Head of caudate nucleus (tissue), 42 donors: ENCODE results near the gene RGL2.
"Not testable (repeated sequence)": the region's sequence is repeated elsewhere in the genome, so short reads cannot be mapped to it uniquely, and the experiment has no call there.

Source experiments
- DNase-seq, 42 donors: peaks; one replicate each; pipeline versions ENCODE4 v3.0.0 to v3.0.0-alpha.2; 2020 to 2021; ENCODE audit warnings: mixed read lengths in 7 of 42
- intact Hi-C: fragments of 100-400 bp; cut with DNase I; formaldehyde crosslinking; loops from one replicate; pipeline ENCODE4 v1.15.0; 2022

RGL2 gene

DNA sequence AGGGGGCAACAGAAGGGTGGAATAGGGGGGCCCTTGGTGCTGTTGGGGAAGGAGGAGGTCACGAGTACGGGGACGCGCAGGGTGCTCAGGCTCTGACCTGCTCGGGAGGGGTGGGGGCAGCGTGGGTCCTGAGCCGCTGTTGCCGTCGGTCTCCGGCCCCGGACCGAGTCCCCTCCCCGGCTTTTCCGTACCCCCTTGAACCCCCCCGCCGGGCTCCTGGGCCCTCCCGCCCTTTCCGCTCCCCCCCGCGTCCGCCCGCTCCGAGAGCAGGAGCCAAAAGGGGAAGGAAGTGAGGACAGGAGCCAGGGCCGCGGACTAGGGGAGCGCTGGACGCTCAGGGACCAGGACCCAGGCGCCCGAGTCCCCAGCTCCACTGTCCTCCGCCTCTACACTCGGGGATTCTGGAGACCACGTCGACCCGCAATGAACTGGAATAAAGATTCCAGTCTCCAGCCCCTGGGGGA is at the start of gene RGL2:
TSS of gene RGL2 (minus strand) at position 170 of the 464 bp plus-strand sequence. CDS start 332 bp downstream, outside the sequence.
- peak; percentile 56 to 90 (median 83) for DNase-seq
- intact Hi-C loops: loop anchor here (1.0 to 10.0 kb wide), 2 partner anchors 10 to 116 kb away; partner anchors contain the start of genes CUTA, PFDN6, PHF1 and WDR46

DNA sequence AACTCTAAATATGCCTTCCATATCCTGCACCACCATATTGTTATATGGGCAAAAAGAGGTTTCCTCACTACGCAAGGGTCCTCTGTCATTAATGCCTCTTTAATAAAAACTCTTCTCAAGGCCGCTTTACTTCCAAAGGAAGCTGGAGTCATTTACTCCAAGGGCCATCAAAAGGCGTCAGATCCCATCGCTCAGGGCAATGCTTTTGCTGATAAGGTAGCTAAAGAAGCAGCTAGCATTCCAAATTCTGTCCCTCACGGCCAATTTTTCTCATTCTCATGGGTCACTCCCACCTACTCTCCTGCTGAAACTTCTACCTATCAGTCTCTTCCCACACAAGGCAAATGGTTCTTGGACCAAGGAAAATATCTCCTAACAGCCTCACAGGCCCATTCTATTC is 49.1 kb upstream of the RGL2 start:
- no peak for DNase-seq
- intact Hi-C loops: no loop called here

DNA sequence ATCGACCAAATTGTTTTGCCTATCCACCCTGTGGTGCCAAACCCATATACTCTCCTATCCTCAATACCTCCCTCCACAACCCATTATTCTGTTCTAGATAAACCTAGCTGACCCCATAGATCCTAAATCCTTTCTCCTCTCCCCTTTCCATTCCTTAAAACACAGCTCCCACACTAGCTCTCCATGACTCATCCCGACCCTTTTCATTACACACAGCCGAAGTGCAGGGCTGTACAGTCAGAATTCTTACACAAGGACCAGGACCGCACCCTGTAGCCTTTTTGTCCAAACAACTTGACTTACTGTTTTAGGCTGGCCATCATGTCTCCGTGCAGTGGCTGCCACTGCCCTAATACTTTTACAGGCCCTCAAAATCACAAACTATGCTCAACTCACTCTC is 48.2 kb upstream of the RGL2 start:
- intact Hi-C loops, DNase-seq: not testable (repeated sequence)

DNA sequence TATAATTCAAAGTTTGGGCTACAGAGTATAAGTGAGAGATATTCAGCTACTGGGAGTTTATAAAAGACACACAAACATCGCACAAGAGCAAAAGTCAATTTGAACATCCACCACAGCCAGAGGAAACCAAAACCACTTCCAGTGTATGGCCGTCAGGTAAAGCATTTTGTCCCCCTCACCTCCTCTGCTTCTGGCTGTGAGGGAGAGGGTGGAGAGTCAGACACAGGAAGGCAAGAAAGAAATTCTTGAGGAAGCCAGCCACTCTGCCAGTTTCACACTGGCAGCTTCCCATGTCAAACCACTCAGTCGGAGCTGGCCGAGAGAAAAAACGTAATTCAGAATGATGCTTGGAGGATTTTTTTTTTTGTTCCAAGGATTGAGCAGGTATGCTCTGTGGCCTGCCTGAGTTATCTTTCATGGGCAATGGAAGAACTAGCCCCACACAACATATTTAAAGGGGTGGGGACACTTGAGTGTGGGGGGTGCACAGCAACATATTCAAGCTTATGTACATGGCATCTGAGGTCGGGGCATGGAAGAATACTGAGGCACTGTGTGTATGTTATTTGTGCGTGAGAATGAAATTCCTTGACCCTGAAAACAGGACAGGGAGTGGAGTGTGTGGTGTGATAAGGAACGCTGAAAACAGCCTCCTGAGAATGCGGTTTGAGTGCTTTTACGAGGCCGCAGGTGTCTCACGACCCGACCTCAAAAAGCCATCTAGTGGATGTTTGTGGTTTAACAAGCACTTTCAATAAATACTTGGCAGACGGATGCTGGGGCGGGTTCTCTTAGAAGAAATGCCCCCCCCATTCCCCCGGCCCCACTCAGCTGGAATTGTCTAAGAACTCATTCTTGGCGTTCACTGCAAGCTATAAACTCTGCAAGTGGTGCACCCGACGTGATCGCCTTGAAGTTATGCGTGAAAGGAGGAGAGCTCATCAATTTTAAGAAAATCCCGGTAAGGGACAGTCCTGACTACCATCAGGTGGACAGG is 46.3 kb upstream of the RGL2 start:
- intact Hi-C loops: no loop called here
- DNase-seq: peak in 38 of 42 donors; percentile 6 to 72 (median 36)

GRCh38 chr6:33343953-33344611 is 45.3 kb upstream of the RGL2 start:
- no peak for DNase-seq
- intact Hi-C loops: no loop called here

DNA sequence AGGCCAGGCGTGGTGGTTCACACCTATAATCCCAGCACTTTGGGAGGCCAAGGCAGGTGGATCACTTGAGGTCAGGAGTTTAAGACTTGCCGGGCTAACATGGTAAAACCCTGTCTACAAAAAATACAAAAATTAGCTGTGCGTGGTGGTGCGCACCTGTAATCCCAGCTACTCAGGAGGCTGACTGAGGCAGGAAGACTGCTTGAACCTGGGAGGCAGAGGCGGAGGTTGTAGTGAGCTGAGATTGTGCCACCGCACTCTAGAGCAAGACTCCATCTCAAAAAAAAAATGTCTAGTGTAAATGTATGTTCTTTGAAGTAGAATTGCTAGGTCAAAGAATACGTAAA is 44.8 kb upstream of the RGL2 start:
- intact Hi-C loops, DNase-seq: not testable (repeated sequence)

GRCh38 chr6:33339193-33339592 is 40.5 kb upstream of the RGL2 start:
- DNase-seq: no peak
- intact Hi-C loops: no loop called here

- DNase-seq: no peak
- intact Hi-C loops: no loop called here
Measured at GRCh38 chr6:33336495-33336894, 37.8 kb upstream of the RGL2 start.

DNA sequence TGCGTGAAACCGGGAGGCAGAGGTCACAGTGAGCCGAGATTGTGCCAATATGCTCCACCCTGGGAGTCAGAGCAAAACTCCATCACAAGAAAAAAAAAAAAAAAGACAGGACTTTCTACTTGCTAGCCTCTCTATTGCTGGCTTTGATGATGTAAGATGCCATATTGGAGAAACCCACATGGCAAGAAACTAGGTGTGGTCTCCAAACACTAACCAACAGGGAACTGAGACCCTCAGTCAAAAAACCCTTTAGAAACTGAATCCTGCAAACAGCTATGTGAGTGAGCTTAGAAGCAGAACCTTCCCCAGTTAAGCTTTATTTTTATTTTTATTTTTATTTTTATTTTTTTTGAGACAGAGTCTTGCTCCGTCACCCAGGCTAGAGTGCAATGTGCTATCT is 37.2 kb upstream of the RGL2 start:
- DNase-seq: no peak
- intact Hi-C loops: no loop called here

GRCh38 chr6:33333666-33334065 is 34.9 kb upstream of the RGL2 start:
- DNase-seq: no peak
- intact Hi-C loops: no loop called here

- no peak for DNase-seq
- intact Hi-C loops: no loop called here
Measured at GRCh38 chr6:33330736-33331135, 32.0 kb upstream of the RGL2 start.

DNA sequence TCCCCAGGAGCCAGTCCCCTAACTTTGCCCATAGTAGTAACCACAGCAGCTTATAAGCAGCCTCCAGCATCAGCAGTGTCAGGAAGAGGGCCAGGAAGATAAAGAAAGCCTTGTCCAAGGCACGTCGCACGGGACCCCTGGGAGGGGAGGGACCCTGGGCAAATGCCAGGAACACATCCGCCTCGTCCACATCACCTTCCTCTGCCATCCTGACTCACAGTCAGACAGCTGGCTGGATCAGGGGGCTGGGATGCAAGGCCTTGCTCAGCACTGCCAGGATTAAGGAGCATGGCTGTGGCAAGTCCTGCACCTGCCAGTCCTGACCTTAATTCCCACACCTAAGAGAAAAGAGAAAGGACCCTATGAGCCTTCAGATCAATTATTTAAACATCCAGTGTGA is 30.3 kb upstream of the RGL2 start:
- no peak for DNase-seq
- intact Hi-C loops: no loop called here

- intact Hi-C loops: no loop called here
- DNase-seq: no peak
Measured at GRCh38 chr6:33324125-33324524, 25.4 kb upstream of the RGL2 start.

DNA sequence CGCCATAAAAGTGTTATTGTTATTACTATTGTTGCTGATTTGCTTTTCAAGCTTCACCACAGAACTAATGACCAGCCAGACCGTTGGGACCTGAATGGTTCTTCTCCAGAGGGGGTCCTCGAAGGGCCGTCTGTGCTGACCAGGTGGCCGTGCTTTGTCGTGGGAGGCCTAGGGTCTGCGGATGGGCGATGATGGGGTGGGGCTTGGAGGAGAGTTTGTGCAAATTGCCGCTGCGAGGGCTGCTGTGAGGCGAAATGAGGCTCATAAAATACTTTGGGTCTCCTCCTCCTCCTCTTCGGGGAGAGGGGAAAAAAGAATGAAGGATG is 24.8 kb upstream of the RGL2 start:
- DNase-seq: peak in 6 of 42 donors; percentile 12 to 30 (median 18)
- intact Hi-C loops: no loop called here

- no peak for DNase-seq
- intact Hi-C loops: no loop called here
Measured at GRCh38 chr6:33321227-33321626, 22.5 kb upstream of the RGL2 start.

DNA sequence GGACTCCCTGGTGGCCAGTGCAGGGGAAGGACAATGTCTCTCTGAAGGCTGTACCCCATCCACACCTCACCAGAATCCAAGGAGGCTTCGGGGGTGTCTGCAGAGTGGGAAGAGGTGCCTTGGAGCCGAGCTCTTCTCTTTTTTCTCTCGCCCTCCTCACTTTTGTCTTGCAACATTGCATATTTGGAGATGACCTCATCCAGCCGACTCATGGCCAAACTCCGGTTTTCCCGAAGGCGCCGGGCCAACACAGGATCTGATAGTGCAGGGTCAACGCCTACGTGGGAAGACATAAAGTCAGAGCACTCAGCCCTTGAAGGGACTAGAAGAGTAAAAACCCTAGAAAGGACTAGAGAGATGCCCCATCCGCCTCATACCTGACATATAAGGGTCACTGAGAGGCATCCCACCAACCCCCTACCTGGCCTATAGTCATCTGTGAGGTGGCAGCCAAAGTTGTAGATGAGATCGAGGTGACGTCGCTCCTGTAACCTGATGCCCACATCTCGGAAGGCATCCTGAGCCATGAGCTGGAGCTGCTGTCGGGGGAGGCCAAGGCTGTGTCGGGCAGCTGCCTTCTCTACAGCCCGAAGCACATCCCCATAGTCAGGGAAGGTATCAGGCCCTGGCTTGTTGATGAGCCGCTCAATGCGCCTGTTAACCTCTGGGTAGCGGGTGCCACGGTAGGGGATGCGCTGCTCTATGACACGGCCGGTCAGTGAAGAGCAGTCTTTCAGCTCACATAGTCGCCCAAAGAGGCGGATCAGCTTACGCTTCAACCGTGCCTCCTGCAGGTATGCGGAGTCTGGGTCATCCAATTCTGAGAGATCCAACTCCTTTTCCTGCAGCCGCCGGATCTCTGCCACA is 21.8 kb upstream of the RGL2 start:
- intact Hi-C loops: no loop called here
- DNase-seq: no peak

GRCh38 chr6:33319939-33320314 is 21.2 kb upstream of the RGL2 start:
- intact Hi-C loops: no loop called here

GRCh38 chr6:33318426-33319073 is 19.8 kb upstream of the RGL2 start:
- DNase-seq: no peak
- intact Hi-C loops: no loop called here

More at GRCh38 chr6:33319939-33320314, 21.2 kb upstream of the RGL2 start:
- no peak for DNase-seq
